Fibroblast of pulmonary artery (primary cell): ENCODE results near the gene ASPRV1.

ENCODE experiments used
- DNase-seq: peaks from one replicate; pipeline ENCODE4 v3.0.0-alpha.2; 2010; ENCODE audit warnings: low read depth
- H3K4me3 ChIP-seq: replicated peaks from 2 replicates; pipeline ENCODE4 v1.5.1; 2011; ENCODE audit warnings: low read depth, mild to moderate bottlenecking, control low read depth, low read length, moderate library complexity
- CTCF ChIP-seq: IDR thresholded peaks from 2 replicates; pipeline ENCODE4 v1.5.1; 2011; ENCODE audit warnings: mild to moderate bottlenecking, control low read depth, low read length, inconsistent platforms; ENCODE audit errors: missing control alignments

ASPRV1 gene

GRCh38 chr2:69918401-69918800 lies 43.0 kb downstream of the ASPRV1 start:
- H3K4me3 ChIP-seq: no peak overlapping the region
- TF ChIP-seq CTCF: no peak

GRCh38 chr2:69917852-69918251 lies 43.6 kb downstream of the ASPRV1 start:
- DNase-seq: peak; percentile 94
- no peak for TF ChIP-seq CTCF
- peak overlapping the region; percentile 21 for H3K4me3 ChIP-seq

More at GRCh38 chr2:69918401-69918800, 43.0 kb downstream of the ASPRV1 start:
- no peak for DNase-seq

- no peak for DNase-seq
- TF ChIP-seq CTCF: no peak
- peak overlapping the region; percentile 77 for H3K4me3 ChIP-seq
Measured at GRCh38 chr2:69916106-69916505, 45.3 kb downstream of the ASPRV1 start.

- no peak for DNase-seq
- H3K4me3 ChIP-seq: peak within 1 kb of the TSS; percentile 77
- TF ChIP-seq CTCF: no peak
Measured at GRCh38 chr2:69914950-69915945, 46.2 kb downstream of the ASPRV1 start, which contains the start of gene MXD1. Gene MXD1, plus strand, starts transcription at chr2:69915109. Its CDS starts 222 bp downstream, at chr2:69915331.

- H3K4me3 ChIP-seq: peak overlapping the region; percentile 66
- no peak for TF ChIP-seq CTCF
- DNase-seq: peak; percentile 100
Measured at GRCh38 chr2:69914164-69914949, 47.1 kb downstream of the ASPRV1 start.

- peak; percentile 70 for DNase-seq
- no peak overlapping the region for H3K4me3 ChIP-seq
- TF ChIP-seq CTCF: peak; percentile 58
Measured at GRCh38 chr2:69911985-69912563, 49.4 kb downstream of the ASPRV1 start.
